ENCODE data around the gene HOATZ.

GRCh38 chr11:111500481-111500880, 14.1 kb upstream of the HOATZ start:
- TF ChIP-seq EZH2phosphoT487 (IDR thresholded peaks at IDR 0.05; ENCODE audit: borderline replicate concordance, low read length): no peak
- no peak for TF ChIP-seq CTCF (conservative IDR thresholded peaks at IDR 0.05; ENCODE audit: low read depth, low read length)

All from PC-3 (cell line).